ENCODE data around the gene BORCS6. TPM values are rescaled to one million over a fixed set of nuclear protein-coding genes. Genes with fewer than 3 reads are reported as not detected.

The BORCS6 gene
- total and polyA plus RNA-seq, 9 of the 15 experiments (the other 6 are each of a cell fraction or from before 2014, with no cell fraction given) = 0.01 to 7.4 (median 2.3) TPM

GRCh38 chr17:8158267-8159031 is 31.5 kb downstream of the BORCS6 start (continued):
- TF ChIP-seq, protein P1, sequence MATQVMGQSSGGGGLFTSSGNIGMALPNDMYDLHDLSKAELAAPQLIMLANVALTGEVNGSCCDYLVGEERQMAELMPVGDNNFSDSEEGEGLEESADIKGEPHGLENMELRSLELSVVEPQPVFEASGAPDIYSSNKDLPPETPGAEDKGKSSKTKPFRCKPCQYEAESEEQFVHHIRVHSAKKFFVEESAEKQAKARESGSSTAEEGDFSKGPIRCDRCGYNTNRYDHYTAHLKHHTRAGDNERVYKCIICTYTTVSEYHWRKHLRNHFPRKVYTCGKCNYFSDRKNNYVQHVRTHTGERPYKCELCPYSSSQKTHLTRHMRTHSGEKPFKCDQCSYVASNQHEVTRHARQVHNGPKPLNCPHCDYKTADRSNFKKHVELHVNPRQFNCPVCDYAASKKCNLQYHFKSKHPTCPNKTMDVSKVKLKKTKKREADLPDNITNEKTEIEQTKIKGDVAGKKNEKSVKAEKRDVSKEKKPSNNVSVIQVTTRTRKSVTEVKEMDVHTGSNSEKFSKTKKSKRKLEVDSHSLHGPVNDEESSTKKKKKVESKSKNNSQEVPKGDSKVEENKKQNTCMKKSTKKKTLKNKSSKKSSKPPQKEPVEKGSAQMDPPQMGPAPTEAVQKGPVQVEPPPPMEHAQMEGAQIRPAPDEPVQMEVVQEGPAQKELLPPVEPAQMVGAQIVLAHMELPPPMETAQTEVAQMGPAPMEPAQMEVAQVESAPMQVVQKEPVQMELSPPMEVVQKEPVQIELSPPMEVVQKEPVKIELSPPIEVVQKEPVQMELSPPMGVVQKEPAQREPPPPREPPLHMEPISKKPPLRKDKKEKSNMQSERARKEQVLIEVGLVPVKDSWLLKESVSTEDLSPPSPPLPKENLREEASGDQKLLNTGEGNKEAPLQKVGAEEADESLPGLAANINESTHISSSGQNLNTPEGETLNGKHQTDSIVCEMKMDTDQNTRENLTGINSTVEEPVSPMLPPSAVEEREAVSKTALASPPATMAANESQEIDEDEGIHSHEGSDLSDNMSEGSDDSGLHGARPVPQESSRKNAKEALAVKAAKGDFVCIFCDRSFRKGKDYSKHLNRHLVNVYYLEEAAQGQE (IDR thresholded peaks at IDR 0.05; ENCODE audit: borderline replicate concordance) = peak; percentile 60
- TF ChIP-seq, protein P1 (CRISPR knock-in tag; IDR thresholded peaks at IDR 0.05; ENCODE audit: low read depth) = no peak
- no peak for TF ChIP-seq NFYB (IDR thresholded peaks at IDR 0.05; ENCODE audit: extremely low read depth, insufficient read length)
- no peak for TF ChIP-seq NFXL1 (CRISPR knock-in tag; IDR thresholded peaks at IDR 0.05)
- TF ChIP-seq FOXK1 (CRISPR knock-in tag; IDR thresholded peaks at IDR 0.05; ENCODE audit: borderline replicate concordance) = no peak
- no peak for TF ChIP-seq NCOA2 (IDR thresholded peaks at IDR 0.05; ENCODE audit: partially characterized antibody in 2 of 2)
- TF ChIP-seq SMARCB1 (IDR thresholded peaks at IDR 0.05; ENCODE audit: insufficient read length, low read depth) = no peak
- TF ChIP-seq ILK (tag; IDR thresholded peaks at IDR 0.05; ENCODE audit: borderline replicate concordance, low read depth) = no peak
- TF ChIP-seq ZNF165 (CRISPR knock-in tag; IDR thresholded peaks at IDR 0.05; ENCODE audit: borderline replicate concordance) = no peak
- TF ChIP-seq STAT6 (CRISPR knock-in tag; IDR thresholded peaks at IDR 0.05) = no peak
- TF ChIP-seq NCOA1 (IDR thresholded peaks at IDR 0.05; ENCODE audit: low read depth) = no peak
- TF ChIP-seq THAP7 (CRISPR knock-in tag; IDR thresholded peaks at IDR 0.05) = no peak
- TF ChIP-seq VEZF1 (CRISPR knock-in tag; IDR thresholded peaks at IDR 0.05) = peak; percentile 40; the same call in 1 of the 2 replicates
- no peak for TF ChIP-seq ZC3H8 (IDR thresholded peaks at IDR 0.05)
